ENCODE results near the gene TOMM40.
"Not testable (repeated sequence)": the region's sequence is repeated elsewhere in the genome, so short reads cannot be mapped to it uniquely, and the experiment has no call there.

The TOMM40 gene

GRCh38 chr19:44856421-44857083, 34.5 kb upstream of the TOMM40 start:
- H3K9ac ChIP-seq (ENCODE audit: low read depth, low read length, poor library complexity, severe bottlenecking), result no peak overlapping the region
- H3K9me2 ChIP-seq (replicated peaks; ENCODE audit: low read depth, low read length), result no peaks in the 10 kb centered on the region
- TF ChIP-seq CTCF (conservative IDR thresholded peaks at IDR 0.05; ENCODE audit: low read length) (no peak), EZH2phosphoT487 (IDR thresholded peaks at IDR 0.05; ENCODE audit: borderline replicate concordance) (no peak)
- no peaks in the 10 kb centered on the region for H3K27me3 ChIP-seq (ENCODE audit: insufficient read depth, low read length, poor library complexity, severe bottlenecking)
- H3K4me2 ChIP-seq (ENCODE audit: low read depth, low read length, poor library complexity, severe bottlenecking), result no peak overlapping the region
- no peaks in the 10 kb centered on the region for H3K9me3 ChIP-seq (ENCODE audit: insufficient read depth, low read depth, low read length)
- no peaks in the 10 kb centered on the region for H3F3A ChIP-seq (ENCODE audit: low read depth)
- H3K36me3 ChIP-seq (ENCODE audit: insufficient read depth, low read length), result no peaks in the 10 kb centered on the region
- no peaks in the 10 kb centered on the region for H4K20me1 ChIP-seq (ENCODE audit: insufficient read depth, low read length, poor library complexity, severe bottlenecking)
- no peaks in the 10 kb centered on the region for H3K79me2 ChIP-seq (ENCODE audit: insufficient read depth, low read length)
- peaks cover 7% of the 10 kb centered on the region for H3K4me1 ChIP-seq (ENCODE audit: insufficient read depth, low read length, poor library complexity, severe bottlenecking)
- H3K4me3 ChIP-seq (ENCODE audit: low read length, poor library complexity, severe bottlenecking), result no peak overlapping the region
- H2AFZ ChIP-seq (ENCODE audit: low read length), result no peak overlapping the region

GRCh38 chr19:44857837-44858236, 33.2 kb upstream of the TOMM40 start:
- Histone ChIP-seq H3K9ac (ENCODE audit: low read depth, low read length, poor library complexity, severe bottlenecking) (no peak overlapping the region), H3F3A (ENCODE audit: low read depth) (no peaks in the 10 kb centered on the region), H3K9me2 (replicated peaks; ENCODE audit: low read depth, low read length) (no peaks in the 10 kb centered on the region), H4K20me1 (ENCODE audit: insufficient read depth, low read length, poor library complexity, severe bottlenecking) (no peaks in the 10 kb centered on the region), H2AFZ (ENCODE audit: low read length) (no peak overlapping the region), H3K4me2 (ENCODE audit: low read depth, low read length, poor library complexity, severe bottlenecking) (no peak overlapping the region), H3K4me3 (ENCODE audit: low read length, poor library complexity, severe bottlenecking) (no peak overlapping the region), H3K4me1 (ENCODE audit: insufficient read depth, low read length, poor library complexity, severe bottlenecking) (no peaks in the 10 kb centered on the region), H3K27me3 (ENCODE audit: insufficient read depth, low read length, poor library complexity, severe bottlenecking) (no peaks in the 10 kb centered on the region), H3K79me2 (ENCODE audit: insufficient read depth, low read length) (no peaks in the 10 kb centered on the region), H3K9me3 (ENCODE audit: insufficient read depth, low read depth, low read length) (no peaks in the 10 kb centered on the region), H3K36me3 (ENCODE audit: insufficient read depth, low read length) (no peaks in the 10 kb centered on the region)
- TF ChIP-seq CTCF (conservative IDR thresholded peaks at IDR 0.05; ENCODE audit: low read length), result no peak
- no peak for TF ChIP-seq EZH2phosphoT487 (IDR thresholded peaks at IDR 0.05; ENCODE audit: borderline replicate concordance)

DNA sequence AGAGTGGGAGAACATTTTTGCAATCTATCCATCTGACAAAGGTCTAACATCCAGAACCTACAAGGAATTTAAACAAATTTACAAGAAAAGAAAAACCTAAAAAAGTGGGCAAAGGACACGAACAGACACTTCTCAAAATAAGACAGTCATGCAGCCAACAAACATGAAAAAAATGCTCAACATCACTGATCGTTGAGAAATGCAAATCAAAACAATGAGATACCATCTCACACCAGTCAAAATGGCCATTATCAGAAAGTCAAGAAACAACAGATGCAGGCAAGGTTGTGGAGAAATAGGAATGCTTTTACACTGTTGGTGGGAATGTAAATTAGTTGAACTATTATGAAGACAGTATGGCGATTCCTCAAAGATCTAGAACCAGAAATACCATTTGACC, 29.5 kb upstream of the TOMM40 start:
- not testable (repeated sequence) for H3K9me3 ChIP-seq (ENCODE audit: insufficient read depth, low read depth, low read length); H2AFZ ChIP-seq (ENCODE audit: low read length); H3K9ac ChIP-seq (ENCODE audit: low read depth, low read length, poor library complexity, severe bottlenecking); H3K4me2 ChIP-seq (ENCODE audit: low read depth, low read length, poor library complexity, severe bottlenecking); H3K9me2 ChIP-seq (replicated peaks; ENCODE audit: low read depth, low read length); H3K36me3 ChIP-seq (ENCODE audit: insufficient read depth, low read length); H3F3A ChIP-seq (ENCODE audit: low read depth); H3K4me3 ChIP-seq (ENCODE audit: low read length, poor library complexity, severe bottlenecking); H4K20me1 ChIP-seq (ENCODE audit: insufficient read depth, low read length, poor library complexity, severe bottlenecking); H3K4me1 ChIP-seq (ENCODE audit: insufficient read depth, low read length, poor library complexity, severe bottlenecking); H3K27me3 ChIP-seq (ENCODE audit: insufficient read depth, low read length, poor library complexity, severe bottlenecking); H3K79me2 ChIP-seq (ENCODE audit: insufficient read depth, low read length)

GRCh38 chr19:44863990-44864389, 27.1 kb upstream of the TOMM40 start:
- Histone ChIP-seq H3K36me3 (ENCODE audit: insufficient read depth, low read length) (no peaks in the 10 kb centered on the region), H3K4me3 (ENCODE audit: low read length, poor library complexity, severe bottlenecking) (no peak overlapping the region), H4K20me1 (ENCODE audit: insufficient read depth, low read length, poor library complexity, severe bottlenecking) (no peaks in the 10 kb centered on the region), H3K79me2 (ENCODE audit: insufficient read depth, low read length) (no peaks in the 10 kb centered on the region), H3K9ac (ENCODE audit: low read depth, low read length, poor library complexity, severe bottlenecking) (no peak overlapping the region), H3K9me2 (replicated peaks; ENCODE audit: low read depth, low read length) (no peaks in the 10 kb centered on the region), H3K27me3 (ENCODE audit: insufficient read depth, low read length, poor library complexity, severe bottlenecking) (no peaks in the 10 kb centered on the region), H2AFZ (ENCODE audit: low read length) (no peak overlapping the region), H3K4me2 (ENCODE audit: low read depth, low read length, poor library complexity, severe bottlenecking) (no peak overlapping the region), H3K9me3 (ENCODE audit: insufficient read depth, low read depth, low read length) (no peaks in the 10 kb centered on the region), H3K4me1 (ENCODE audit: insufficient read depth, low read length, poor library complexity, severe bottlenecking) (no peaks in the 10 kb centered on the region), H3F3A (ENCODE audit: low read depth) (no peaks in the 10 kb centered on the region)
- TF ChIP-seq EZH2phosphoT487 (IDR thresholded peaks at IDR 0.05; ENCODE audit: borderline replicate concordance) (no peak), CTCF (conservative IDR thresholded peaks at IDR 0.05; ENCODE audit: low read length) (no peak)

Measured in Loucy (cell line).